HG03439 (cell line): Measurements from ENCODE around the gene MS4A4E.
"Not testable (repeated sequence)": the region's sequence is repeated elsewhere in the genome, so short reads cannot be mapped to it uniquely, and the experiment has no call there.

Experiments used
- ATAC-seq: cut with Tn5 transposase; IDR thresholded peaks from one replicate; pipeline ENCODE4 v1.9.1; 2021; ENCODE audit warnings: mild to moderate bottlenecking, moderate library complexity; ENCODE audit not compliant: unreplicated experiment

MS4A4E gene

DNA sequence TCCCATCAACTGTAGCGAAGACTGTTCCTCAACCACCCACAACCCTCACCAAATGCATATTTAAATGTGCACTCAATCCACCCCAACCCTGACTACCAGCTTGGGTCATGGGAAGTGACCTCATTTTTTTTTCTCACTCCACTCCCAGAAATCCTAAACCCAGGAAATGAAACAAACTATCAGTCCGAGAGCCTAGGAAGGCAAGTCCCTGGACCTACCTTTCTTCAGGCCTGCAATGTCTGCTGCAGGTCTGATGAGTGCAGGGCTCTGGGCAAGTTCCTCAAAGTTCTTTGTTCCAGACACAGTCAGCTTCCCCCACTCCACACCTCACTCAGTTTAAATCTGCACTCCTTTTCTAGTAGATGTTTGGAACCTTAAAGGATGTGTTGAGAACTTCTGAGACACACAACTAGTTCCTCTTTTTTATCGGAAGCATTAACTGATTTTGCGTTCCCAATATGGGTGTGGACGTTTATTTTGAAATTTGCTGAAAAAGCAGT, at the start of gene MS4A4E:
Gene MS4A4E (minus strand): TSS at position 398 of the 500 bp plus-strand sequence. CDS start 13,082 bp downstream, outside the sequence.
- no peak for ATAC-seq

DNA sequence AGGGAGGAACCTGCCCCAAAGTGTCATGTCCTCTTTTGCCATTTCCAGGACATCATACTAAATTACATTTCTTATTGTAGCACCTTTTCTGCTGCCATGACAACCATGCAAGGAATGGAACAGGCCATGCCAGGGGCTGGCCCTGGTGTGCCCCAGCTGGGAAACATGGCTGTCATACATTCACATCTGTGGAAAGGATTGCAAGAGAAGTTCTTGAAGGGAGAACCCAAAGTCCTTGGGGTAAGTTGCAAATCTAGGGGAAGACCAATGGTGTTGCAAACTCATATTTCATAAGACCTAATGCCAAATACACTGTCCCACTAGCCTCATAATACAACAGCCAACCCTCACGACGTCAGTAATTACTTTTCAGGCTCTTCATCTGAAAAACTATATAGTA, 49.2 kb upstream of the MS4A4E start:
- no peak for ATAC-seq

DNA sequence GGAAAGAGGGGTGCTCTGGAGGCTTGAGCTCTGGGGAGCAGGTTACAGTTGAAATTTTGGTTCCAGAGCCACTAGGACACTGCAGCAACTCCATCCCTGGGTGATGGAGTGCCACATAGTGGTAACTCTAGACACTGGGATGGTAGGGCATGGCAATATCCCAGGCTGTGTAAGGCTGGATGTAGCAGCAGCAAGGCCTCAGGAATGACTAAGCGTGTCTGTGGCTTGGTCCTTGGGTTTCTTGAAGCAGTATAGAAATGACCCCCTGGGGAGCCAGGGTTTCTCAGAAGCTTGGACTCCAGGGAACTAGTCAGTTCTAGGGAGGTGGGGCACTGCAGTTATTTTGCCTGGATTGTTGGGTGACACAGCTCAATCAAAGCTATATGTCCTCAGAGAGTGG, 45.6 kb upstream of the MS4A4E start:
- no peak for ATAC-seq

DNA sequence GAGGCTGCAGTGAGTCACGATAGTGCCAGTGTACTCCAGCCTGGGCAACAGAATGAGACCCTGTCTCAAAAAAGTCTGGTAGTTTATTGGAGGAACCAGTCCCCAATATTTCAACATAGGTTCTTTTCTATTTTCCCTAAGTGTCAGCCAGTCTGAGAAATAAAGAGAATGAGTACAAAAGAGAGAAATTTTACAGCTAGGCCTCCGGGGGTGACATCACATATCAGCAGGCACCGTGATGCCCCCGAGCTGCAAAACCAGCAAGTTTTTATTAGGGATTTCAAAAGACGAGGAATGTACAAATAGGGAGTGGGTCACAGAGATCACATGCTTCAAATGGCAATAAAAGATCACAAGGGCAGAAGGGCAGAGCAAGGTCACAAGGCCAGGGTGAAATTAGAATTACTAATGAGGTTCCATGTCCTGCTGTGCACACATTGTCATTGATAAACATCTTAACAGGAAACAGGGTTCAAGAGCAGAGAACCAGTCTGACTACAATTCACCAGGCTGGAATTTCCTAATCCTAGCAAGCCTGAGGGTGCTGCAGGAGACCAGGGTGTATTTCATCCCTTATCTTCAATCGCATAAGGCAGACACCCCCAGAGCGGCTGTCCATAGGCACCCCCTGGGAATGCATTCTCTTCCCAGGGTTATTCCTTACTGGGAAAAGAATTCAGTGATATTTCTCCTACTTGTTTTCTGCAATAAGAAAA, 42.6 kb upstream of the MS4A4E start:
- ATAC-seq, result not testable (repeated sequence)

DNA sequence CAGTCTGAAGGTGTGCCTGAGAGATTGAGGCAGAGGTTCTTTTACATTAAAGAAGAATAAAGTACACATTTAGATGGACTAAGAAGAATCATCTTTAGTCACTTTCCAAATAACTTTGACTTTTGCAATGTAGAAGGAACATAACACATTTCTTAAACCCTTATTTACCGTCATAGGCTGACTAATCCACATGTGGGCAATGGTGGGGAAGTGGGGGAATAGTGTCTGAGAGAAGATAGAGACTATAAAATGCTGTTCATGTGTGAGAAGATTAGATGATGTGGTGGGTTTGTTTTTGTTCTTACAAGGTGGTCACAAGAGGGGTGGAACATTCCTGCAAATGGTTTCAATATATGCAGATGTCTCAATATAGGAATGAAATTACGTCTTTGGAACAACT, 39.3 kb upstream of the MS4A4E start:
- no peak for ATAC-seq

DNA sequence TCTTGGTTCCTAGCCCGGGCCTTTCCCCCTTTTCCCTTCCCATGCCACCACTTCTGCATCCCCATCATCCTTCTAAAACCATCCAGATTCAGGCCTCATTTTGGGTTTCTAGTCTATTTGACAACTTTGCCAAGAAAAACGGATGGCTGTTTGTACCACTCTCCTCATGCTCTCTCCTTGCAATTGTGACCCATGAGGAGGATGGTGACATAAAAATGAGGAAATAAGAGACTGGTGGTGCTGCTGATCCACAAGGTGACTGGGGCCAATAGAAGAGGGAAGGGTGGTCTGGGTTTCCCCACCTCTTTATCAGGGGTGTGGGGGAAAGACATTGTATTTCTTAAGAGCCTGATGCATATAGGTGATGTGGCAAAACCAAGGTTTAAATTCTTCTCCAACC, 38.5 kb upstream of the MS4A4E start:
- ATAC-seq, result no peak

DNA sequence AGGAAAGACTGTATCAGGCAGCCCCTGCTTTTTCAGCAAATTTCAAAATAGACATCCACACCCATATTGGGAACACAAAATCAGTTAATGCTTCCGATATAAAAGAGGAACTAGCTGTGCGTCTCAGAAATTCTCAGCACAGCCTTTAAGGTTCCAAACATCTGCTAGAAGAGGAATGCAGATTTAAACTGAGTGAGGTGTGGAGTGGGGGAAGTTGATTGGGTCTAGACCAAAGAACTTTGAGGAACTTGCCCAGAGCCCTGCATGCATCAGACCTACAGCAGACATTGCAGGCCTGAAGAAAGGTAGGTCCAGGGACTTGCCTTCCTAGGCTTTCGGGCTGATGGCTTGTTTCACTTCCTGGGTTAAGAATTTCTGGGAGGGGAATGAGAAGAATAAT, 37.5 kb upstream of the MS4A4E start, which contains the start of gene MS4A4A:
Gene MS4A4A (plus strand): TSS at position 255 of the 400 bp plus-strand sequence. CDS start 10 bp downstream, at position 265.
- ATAC-seq, result no peak

DNA sequence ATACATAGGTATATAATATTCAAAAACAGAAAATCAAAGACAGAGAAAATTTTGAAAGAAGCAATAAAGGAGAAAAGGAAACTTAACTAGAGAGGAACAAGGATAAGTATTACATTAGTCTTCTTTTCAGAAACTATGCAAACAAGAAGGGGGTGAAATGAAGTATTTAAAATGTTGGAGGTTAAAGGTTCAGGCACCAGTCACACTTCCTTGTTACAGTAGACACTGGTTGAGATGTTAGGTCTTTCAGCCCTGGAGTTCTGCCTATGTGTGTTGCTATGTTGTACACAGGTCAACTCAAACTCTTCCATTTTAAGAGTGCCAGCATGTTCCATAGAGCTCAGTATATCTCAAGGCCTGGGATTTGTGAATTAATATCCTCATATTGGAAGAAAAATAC, 31.5 kb upstream of the MS4A4E start:
- ATAC-seq, result no peak

DNA sequence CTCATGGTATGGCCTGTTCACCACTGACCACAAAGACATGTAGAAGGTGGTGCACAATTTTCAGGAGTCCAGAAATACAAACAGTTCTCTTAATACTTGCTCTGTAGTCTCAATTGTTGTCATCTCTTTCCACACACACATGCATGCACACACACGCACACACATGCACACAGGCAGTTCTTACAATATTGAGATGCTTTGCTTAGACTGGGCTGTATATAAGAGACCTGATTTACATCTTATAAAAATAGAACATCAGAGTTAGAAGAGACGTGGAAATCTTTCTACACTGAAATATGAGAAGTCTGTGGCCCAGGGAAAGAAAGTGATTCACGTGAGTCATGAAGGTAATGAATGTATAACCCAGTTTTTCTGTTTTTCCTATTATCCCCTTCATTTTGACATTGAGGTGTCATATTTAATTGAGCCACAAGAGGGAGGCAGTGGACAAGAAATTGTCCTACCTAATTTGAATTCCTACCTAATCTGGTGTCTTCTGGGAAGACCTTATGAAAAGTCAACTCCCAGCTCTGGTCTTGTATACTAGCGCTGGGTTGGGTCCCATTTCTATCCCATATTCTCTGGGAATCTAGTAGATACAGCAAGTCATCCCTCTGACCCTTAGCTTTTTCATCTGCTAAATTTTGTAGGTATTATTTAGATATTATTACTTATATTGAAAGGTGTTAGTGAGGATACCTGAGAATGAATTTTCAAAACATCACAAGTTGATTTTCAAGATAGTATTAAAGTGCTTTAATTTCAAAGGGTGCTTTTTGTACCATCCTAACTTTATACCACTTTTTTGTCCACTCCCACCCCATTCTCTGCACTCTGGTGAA, 22.7 kb upstream of the MS4A4E start:
- no peak for ATAC-seq

DNA sequence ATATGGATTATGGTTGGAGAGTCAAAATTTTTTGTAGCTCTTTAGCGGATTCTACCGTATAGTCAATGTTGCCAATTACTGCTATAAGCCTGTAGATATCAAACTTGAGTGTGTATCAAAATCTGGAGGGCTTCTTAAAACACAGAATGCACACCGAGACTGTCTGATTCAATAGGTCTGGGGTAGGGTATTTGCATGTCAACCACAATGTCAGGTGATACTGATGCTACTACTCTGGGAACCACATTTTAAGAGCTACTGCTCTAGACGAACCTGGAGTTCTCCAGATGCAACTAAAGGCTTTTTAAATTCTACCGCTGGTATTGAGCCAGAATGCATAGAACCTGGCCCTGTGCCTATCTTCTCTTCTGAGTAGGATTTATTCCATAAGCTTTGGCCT, 21.7 kb upstream of the MS4A4E start:
- ATAC-seq, result no peak

DNA sequence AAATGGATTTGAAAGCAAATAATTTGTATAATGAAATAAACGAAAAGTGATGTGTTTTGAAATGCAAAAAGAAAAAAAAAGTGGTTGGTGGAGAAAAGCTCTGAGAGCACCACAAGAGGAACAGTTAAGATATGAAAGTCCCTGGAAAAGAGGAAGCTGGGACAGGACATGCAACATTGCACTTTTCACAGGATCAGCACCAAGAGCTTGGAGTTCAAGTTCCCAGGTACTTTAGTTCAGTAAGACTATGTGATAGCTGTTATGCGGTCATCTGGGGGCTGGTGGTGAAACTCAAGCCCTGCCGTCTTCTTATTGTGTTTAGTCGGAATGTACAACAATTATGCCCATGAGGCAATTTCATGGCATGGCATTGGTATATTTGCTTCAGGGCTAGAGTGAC, 20.5 kb upstream of the MS4A4E start:
- no peak for ATAC-seq

DNA sequence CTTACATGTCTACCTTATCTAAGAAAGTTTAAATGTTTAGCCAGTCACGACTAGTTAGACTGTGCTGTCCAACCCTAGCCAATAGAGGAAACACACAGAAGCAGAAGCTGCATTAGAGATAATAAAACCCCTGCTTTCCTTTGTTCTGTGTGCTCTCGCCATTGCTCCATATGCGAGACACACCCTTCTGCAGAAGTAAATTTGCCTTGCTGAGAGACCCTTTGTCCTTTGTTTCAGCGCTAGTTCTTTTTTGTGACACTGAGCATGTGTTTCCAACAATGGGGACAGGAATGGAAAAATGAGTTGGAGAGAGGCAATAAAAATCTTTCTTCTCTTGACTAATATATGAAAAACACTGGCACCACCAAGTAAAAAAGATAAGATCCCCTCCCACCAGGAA, 18.1 kb upstream of the MS4A4E start:
- ATAC-seq, result no peak

DNA sequence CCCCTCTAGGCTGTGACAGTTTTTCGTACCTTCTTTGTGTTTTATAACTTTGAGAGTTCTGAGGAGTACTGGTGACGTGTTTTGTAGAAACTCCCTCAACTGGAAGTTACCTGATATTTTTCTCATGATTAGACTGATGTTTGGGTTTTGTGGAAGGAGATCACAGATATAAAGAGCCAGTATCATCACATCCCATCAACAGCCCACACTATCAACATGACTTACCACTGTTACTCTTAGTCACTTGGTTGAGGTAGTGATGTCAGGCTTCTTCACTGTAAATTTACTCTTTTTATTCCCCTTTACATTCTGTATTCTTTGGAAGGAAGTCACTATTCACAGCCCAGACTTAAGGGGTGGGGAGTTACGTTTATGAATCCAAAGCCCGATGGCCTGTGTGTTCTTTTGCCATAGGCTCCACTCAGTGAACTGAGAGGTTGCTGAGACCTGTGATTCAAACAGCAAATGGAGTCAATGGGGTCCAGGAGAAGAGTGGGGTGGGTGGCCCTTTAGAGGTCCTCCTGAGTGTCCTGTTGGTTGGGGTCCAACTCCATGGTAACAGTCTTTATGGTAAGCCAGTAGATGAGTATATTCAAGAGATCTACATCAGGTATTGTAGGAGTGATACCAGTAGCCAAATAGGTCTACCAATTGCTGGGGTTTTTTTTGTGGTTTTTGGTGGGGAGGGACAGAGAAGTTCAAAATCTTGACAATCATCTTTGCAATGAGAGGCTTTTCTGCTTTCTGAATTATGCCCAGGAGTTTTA, 15.2 kb upstream of the MS4A4E start:
- no peak for ATAC-seq

DNA sequence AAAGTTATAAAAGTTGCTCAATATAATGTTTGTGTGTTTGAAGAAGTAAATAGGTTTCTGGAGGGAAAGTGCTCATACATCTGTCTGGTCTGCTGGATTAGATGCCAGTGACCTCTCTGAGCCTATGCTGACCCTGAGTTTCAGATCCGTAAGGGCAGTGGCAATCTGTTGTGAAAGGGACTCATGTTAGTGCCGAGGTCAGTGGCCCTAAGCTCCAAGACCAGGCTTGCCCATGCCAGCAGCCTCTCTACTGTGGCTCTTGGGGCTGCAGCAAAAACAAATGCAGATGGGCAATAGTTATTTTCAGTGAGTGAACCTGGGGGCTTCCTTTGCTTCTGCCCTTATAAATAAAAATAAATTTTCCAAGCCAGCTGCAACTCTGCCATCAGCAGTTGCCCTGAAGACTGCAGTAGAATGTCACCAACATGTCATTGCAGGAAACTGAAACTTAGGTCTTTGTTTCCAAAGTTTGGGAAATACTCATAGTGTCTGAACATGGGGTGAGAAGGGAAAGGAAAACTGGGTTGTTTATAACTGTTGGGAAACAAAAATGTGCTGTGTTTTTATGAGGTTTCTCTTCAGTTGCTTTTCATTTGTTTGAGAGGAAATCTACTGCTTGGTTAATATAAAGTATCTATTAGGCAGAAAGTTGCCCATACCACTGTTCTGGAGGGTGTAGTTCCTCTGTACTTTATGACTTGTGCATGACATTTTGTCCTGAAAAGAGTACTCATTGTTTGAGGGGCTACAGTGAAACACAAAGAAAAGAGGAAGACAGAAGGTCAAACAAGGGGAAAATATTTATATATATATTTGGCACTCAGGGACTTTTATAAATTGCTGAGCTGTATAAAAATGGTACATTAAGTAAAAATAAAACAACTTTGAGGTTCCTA, 9.5 kb upstream of the MS4A4E start:
- ATAC-seq, result no peak

DNA sequence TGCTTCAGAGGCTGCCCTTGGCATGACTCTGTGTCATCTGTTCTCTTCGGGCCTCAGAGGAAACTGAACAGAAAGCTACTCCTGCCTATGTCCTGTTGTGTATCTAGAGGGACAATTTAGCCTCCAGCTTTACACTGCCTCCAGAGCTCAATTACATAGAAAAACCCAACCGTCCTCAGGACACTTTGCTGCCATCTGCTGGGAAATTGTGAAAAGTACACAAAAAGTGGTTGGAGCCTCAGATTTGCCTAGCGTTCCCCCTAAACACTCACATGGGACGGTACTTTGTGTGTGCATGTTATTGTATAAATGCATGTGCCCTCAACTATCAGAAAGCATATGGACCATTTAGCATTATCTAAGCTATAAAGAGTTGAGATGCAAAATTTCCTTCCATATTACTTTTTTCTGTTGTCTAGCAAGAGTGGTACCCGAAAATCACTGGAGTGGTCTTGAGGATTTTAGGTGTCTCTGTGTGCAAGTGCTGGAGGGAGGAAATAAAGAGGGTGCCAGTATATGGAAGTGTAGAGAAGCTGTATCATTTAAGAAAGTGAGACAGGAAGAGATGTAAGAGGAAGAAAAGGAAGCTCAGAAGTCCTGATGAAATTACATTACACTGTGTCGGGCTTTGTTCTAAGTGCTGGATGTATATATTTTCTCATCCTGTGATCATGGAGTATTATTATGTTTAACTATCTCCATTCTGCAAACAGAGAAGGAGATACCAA, 8.7 kb upstream of the MS4A4E start:
- no peak for ATAC-seq

DNA sequence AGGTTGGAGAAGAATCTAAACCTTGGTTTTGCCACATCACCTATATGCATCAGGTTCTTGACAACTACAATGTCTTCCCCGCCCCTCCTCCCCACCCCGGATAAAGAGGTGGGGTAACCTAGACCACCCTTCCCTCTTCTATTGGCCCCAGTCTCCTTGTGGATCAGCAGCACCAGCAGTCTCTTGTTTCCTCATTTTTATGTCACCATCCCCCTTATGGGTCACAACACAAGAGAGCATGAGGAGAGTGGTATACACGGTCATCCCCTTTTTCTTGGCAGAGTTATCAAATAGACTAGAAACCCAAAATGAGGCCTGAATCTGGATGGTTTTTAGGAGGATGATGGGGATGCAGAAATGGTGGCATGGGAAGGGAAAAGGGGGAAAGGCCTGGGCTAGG, 1.2 kb downstream of the MS4A4E start:
- no peak for ATAC-seq

DNA sequence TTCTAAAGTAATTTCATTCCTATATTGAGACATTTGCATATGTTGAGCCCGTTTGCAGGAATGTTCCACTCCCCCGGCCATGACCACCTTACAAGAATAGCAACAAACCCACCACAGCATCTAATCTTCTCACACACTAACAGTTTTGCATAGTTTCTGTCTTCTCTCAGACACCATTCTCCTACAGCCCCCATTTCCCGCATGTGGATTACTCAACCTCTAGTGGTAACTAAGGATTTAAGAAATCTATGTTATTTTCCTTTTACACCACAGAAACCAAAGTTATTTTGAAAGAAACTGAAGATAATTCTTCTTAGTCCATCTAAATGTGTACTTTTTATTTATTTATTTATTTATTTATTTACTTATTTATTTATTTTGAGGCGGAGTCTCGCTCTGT, 2.3 kb downstream of the MS4A4E start:
- no peak for ATAC-seq

DNA sequence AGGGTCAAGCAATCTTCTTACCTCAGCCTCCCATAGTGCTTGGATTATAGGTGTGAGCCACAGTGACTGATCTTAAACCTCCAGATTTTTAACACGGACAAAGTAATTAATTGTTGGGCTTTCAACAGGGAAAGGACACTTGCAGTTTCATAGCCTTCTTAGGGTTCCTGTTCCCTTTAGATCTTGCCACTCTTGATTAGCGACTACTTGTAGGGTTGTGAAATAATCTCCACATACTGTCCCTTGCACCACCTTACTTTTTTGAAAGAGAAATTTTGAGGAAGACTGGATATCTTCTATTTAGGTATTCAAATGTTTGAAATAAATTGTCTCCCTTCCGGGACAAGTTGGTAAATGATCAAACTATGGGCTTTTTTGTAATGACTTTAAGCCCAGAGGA, 7.6 kb downstream of the MS4A4E start:
- no peak for ATAC-seq

DNA sequence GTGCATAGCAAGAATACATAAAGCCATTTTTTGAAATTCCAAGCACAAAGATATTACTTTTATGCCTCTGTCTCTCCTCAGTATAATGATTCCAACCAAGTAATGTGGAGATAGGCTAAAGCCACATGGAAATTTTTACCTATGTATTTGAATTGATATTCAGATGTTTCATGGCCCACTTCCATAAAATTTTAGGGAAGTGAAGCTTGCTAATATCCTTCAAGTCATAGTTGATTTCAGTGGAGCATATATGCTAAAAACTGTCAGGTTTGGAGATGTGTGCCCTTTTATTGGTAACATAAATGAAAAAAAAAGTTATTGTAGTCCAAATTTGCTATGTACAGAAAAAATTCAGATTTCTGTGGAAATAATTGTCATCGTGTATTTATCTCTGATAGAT, 12.3 kb downstream of the MS4A4E start:
- no peak for ATAC-seq

DNA sequence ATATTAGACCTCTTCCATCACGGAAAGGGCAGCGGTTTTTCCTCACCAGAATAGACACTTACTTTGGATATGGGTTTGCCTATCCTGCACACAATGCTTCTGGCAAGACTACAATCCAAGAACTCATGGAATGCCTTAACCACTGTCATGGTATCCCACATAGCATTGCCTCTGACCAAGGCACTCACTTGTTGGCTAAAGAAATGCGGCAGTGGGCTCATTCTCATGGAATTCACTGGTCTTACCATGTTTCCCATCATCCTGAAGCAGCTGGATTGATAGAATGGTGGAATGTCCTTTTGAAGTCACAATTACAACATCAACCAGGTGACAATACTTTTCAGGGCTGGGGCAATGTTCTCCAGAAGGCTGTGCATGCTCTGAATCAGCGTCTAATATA, 20.8 kb downstream of the MS4A4E start:
- ATAC-seq, result no peak
